Activated CD4-positive, alpha-beta T cell treated with anti-CD3 and anti-CD28 coated beads, Interleukin-2, Interleukin-4, amounts not matched to agents 100 ng/mL and 50 ng/mL, durations not matched to agents 16 hours and 8 hours (primary cell): ENCODE data around the gene SNX13.

Source experiments
- DNase-seq: peaks from one replicate; pipeline ENCODE4 v3.0.0-alpha.2; 2020; ENCODE audit warnings: low spot score

SNX13 gene

GRCh38 chr7:17944720-17945119 lies 4.4 kb upstream of the SNX13 start:
- no peak for DNase-seq

GRCh38 chr7:17943006-17943405 lies 2.7 kb upstream of the SNX13 start:
- DNase-seq, result no peak

DNA sequence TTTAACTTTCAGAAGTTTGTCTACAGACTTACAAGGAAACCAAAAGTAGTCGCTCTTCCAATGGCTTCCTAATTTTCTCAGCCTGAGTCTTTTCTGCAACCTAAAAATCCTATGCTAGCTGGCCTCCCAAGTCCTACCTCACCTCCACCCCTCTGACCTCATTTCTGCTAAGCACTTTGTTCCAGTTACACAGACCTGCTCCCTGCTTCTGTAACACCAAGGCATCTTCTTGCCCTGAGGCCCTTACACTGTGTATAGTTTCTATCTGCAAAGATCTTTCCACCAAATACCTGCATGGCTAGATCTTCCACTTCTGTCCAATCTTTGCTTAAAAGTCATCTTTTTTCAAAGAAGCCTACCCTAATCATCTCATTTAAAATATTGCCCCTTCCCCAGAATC lies 1.9 kb upstream of the SNX13 start:
- DNase-seq, result no peak

DNA sequence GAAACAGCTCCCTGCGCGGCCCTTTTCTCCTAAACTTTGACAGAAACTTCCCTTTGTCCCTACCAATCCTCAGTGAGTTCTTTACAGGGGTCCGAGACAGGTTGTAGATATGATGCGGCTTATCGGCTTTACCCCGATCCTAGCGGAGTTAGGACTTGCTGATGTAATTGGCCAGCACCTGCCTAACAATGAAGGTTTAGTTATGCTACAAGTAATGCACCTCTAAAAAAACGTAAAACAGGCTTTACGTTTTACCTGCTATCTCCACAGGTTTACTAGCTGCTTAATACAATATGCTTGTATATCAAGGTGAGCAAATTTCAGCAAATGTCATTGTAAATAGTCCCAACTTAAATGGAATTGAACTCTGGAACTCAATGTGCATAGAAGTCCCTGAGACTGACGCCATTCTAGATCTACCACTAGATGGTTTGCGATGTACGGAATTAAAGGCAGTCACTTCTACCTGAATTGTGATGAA lies 697 bp upstream of the SNX13 start:
- DNase-seq, result no peak

- DNase-seq, result peak; percentile 48
Observed at GRCh38 chr7:17939606-17940301, 540 bp downstream of the SNX13 start.

DNA sequence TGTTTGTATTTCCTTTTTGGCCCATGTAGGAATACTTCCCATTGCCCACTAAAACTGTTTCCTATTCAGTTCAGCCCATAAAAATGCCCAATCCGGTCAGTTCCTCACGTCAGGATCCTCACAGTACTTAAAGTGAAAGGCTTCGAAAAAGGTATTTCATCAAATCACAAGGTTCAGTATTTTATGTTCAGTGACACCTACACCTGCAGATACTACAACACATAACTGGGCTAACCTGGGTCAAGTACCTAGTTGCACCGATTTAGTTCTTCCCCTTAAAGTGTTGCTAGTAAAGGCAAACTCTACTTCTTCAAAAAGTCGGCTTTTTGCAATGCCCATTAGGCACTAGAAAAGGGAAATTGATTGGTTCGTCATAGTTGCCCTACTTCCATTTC lies 1.1 kb downstream of the SNX13 start:
- DNase-seq, result no peak

GRCh38 chr7:17937506-17938120 lies 2.7 kb downstream of the SNX13 start:
- DNase-seq, result peak; percentile 66

DNA sequence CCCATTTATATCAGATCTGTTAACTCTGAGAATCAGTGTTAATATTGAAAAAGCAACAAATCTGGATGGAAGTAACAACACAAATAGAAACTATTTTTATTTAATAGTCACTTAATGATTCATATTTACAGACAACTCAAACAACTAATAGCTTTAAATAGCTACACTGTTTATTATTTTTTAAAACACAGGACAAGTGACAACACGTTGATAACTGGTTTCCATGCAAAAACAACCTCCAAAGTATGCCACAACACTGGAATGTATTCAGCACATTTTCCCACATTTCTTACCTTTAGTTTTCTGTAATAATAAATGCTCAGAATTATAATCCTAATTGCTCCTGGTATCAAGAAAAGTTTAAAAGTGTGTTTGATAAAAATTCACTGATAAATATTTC lies 4.0 kb downstream of the SNX13 start:
- DNase-seq, result no peak

- no peak for DNase-seq
Observed at GRCh38 chr7:17934612-17935240, 5.6 kb downstream of the SNX13 start.

- no peak for DNase-seq
Observed at GRCh38 chr7:17934094-17934493, 6.2 kb downstream of the SNX13 start.

GRCh38 chr7:17932770-17933169 lies 7.5 kb downstream of the SNX13 start:
- no peak for DNase-seq

DNA sequence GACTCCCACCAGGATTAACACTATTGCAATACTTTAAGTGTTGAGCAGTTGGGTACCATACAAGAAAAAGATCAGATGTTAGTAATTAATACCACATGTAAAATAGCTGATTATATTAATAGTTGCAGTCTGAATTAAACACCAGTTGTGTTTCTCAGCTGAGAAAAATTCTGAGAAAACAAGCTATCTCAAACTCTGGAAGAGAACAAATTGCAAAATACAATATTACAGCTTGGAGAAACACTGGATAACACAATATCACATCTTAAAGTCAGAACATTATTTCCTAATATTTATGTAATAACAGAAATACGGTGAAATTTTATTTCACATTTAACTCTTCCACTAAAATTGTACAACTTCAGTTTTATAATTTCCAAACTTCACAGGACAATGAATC lies 9.2 kb downstream of the SNX13 start:
- DNase-seq, result no peak

DNA sequence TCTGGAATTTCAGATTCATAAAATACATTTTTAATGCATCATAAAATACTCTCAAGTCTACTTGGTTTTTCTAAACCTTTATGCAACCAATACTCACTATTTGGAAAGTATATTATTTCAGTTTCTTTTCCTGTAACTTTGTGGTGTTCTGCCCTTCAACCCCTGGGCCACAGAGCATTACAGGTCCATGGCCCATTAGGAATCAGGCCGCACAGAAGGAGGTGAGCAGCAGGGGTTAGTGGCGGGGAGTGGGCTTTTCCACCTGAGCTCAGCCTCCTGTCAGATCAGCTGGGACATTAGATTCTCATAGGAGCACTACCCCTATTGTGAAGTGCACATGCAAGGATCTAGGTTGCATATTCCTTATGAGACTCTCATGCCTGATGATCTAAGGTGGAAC lies 9.7 kb downstream of the SNX13 start:
- DNase-seq, result no peak

- DNase-seq, result no peak
Observed at GRCh38 chr7:17929647-17930395, 10.5 kb downstream of the SNX13 start.

DNA sequence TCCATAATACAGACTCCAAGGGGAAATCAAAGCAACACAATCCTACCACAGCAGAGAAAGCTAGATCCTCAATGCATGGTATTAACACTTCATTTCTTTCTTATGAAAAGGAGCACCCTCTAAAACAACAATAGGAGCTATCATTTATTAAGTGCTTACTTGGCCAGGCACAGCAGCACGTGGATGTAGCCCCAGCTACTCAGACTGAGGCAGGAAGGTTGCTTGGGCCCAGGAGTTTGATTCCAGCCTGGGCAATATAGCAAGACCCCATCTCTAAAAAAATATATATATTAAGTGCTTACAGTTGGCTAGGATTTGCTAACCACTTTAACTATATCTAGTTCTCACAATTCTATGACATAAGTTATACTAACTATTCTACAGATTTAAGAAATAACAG lies 12.2 kb downstream of the SNX13 start:
- DNase-seq, result no peak

DNA sequence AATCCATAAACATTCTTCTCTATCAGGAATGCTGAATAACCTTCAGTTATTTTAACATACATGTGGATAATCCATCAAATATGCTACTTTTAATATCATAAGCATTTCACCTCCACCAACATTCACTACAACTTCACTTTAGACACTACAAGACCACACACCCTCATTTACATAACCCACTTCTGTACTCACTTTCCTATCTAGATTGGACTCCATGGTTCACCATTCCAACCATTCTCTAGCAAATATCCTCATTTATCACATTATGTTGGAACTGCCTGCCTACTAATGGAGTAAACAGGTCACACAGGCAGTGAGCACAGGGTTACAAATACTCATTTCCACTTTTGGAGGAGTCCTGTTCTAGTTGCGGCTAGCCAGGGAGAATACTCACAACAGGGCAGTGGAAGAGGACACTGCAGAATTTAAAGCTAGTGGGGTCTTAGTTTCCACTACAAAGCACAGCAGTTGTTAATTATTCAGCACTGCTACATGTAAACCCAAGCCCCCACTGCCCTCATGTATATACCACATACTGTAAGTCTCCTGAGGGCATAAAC lies 18.4 kb downstream of the SNX13 start:
- DNase-seq, result no peak

DNA sequence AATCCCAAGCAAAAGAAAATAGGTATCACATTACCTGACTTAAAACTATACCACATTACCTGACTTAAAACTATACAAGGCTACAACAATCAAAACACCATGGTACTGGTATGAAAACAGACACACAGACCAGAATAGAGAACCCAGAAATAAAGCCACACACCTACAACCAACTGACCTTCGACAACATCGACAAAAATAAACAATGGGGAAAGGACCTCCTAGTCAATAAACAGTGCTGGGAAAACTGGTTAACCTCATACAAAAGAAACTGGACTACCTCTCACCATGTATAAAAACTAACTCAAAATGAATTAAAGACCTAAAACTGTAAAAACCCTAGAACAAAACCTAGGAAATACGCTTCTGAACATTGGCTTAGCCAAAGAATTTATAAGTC lies 22.5 kb downstream of the SNX13 start:
- no peak for DNase-seq

DNA sequence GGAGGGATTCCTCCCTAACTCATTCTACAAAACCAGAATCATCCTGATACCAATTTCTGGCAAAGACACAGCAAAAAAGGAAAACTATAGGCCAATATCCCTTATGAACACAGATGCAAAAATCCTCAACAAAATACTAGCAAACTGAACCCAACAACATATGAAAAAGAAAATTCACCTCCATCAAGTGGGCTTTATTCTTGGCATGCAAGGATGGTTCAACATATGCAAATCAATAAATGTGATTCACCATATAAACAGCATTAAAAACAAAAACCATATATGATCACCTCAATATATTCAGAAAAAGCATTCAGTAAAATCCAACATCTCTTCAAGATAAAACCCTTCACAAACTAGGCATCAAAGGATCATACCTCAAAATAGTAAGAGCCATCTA lies 23.5 kb downstream of the SNX13 start:
- DNase-seq, result no peak

DNA sequence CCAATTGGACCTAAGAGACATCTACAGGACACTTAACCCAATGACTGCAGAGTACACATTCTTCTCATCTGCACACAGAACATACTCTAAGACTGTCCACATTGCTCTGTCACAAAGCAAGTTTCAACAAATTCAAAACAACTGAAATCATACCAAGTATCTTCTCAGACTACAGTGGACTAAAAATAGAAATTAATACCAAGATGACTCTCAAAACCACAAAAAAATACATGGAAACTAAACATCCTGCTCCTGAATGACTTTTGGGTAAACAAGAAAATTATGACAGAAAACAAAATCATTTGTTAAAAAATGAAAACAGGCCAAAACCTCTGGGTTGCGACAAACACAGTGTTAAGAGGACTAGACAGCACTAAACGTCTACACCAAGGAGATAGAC lies 24.5 kb downstream of the SNX13 start:
- DNase-seq, result no peak

DNA sequence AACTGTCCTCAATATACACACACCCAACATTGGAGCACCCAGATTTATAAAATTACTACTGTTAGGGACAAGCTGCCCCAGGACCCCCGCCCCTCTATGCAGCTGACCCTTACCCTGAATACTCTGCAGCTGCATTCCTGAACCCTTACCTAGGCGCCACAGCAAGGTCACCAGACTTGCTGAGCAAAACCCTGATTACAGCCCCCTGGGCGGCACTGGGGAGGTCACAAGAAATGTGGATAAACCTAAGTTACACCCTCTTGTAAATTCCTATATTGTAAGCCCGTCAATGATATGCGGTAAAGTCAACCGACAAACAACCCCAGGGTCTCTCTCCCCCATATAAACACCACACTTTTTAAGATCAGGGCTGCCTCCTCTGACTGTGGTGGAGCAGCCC lies 25.1 kb downstream of the SNX13 start:
- DNase-seq, result no peak

DNA sequence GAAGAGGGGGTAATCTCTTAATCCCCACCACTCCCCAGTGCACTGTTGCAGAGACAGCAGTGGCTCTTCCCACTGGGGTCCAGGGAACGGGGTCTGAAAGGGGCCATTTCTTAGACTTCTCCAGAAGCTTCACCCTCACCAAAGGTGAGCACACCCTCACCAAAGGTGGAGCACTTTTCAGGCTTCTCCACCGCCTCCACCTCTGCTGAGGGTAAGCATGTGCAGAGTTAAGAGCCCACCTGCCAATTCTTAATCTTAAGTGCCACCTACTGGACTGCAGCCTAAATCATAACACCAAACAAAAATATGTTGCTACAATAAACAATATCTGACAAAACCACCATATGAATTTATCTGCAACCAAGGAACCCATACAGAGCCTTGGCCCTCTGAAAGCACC lies 27.0 kb downstream of the SNX13 start:
- DNase-seq, result no peak

- no peak for DNase-seq
Observed at GRCh38 chr7:17912536-17913235, 27.6 kb downstream of the SNX13 start.
